Measurements from ENCODE around the gene INSIG1. TPM values are rescaled to one million over a fixed set of nuclear protein-coding genes. Genes with fewer than 3 reads are reported as not detected.

Gene INSIG1
- total and polyA plus RNA-seq, 2 of the 4 experiments (the other 2 are of a cell fraction), result 19.0 to 26.0 TPM

- Histone ChIP-seq H2BK120ac (ENCODE audit: low read depth, low read length) (no peak overlapping the region), H3K18ac (ENCODE audit: low read depth, low read length) (no peak overlapping the region), H3K9ac (ENCODE audit: low read depth, low read length) (no peak overlapping the region), H4K5ac (ENCODE audit: low read depth, low read length) (no peak overlapping the region), H3K56ac (ENCODE audit: extremely low read depth, insufficient read depth, low read length) (no peak overlapping the region), H3K36me3 (ENCODE audit: control insufficient read depth, insufficient read depth, low read length) (no peaks in the 10 kb centered on the region), H3K79me1 (ENCODE audit: low read depth in 1 of 2, low read length in 2 of 2) (0 out of 4 replicates have a peak, but pooled peaks cover 0 to 8% of the 10 kb centered on the region in 2 experiments), H3K27me3 (ENCODE audit: control insufficient read depth, insufficient read depth, low read length) (no peaks in the 10 kb centered on the region; the same call in 1 of the 2 replicates), H3K9me1 (ENCODE audit: insufficient read depth, low read length) (peaks cover 14% of the 10 kb centered on the region), H3K9me3 (ENCODE audit: control insufficient read depth, insufficient read depth, low read length) (no peaks in the 10 kb centered on the region), H2BK5ac (ENCODE audit: low read depth, low read length, poor library complexity, severe bottlenecking) (no peak overlapping the region), H4K20me1 (ENCODE audit: insufficient read depth, low read length) (no peaks in the 10 kb centered on the region), H4K8ac (ENCODE audit: low read depth in 2 of 2, low read length in 2 of 2) (no peak overlapping the region), H3K23ac (ENCODE audit: low read depth, low read length) (no peak overlapping the region), H3K4ac (ENCODE audit: low read depth, low read length) (no peak overlapping the region), H3K4me3 (ENCODE audit: insufficient read depth, low read depth, low read length) (no peak overlapping the region), H2AK5ac (ENCODE audit: low read depth, low read length) (no peak overlapping the region), H3K27ac (ENCODE audit: insufficient read depth, low read length) (no peak overlapping the region), H2AFZ (replicated peaks; ENCODE audit: low read length, poor library complexity) (no peak overlapping the region), H2BK20ac (ENCODE audit: low read depth, low read length) (no peak overlapping the region), H3K4me2 (ENCODE audit: low read depth, low read length) (no peak overlapping the region), H2AK9ac (replicated peaks; ENCODE audit: low read depth, low read length, poor library complexity) (no peak overlapping the region), H3K4me1 (ENCODE audit: control insufficient read depth, insufficient read depth, low read length) (peaks cover 2% of the 10 kb centered on the region; the same call in 1 of the 2 replicates), H4K91ac (ENCODE audit: insufficient read depth, low read depth, low read length) (no peak overlapping the region), H3K14ac (replicated peaks; ENCODE audit: low read depth, low read length) (no peak overlapping the region), H2BK15ac (ENCODE audit: low read depth, low read length) (no peak overlapping the region)
- no peak for TF ChIP-seq CHD1 (IDR thresholded peaks at IDR 0.05; ENCODE audit: low read depth, low read length)
- no peak for TF ChIP-seq RCOR1 (IDR thresholded peaks at IDR 0.05; ENCODE audit: insufficient replicate concordance, low read length)
- TF ChIP-seq RAD21 (IDR thresholded peaks at IDR 0.05; ENCODE audit: low read length), result no peak
- TF ChIP-seq RFX5 (IDR thresholded peaks at IDR 0.05; ENCODE audit: low read depth, low read length), result no peak
- TF ChIP-seq ELK1 (IDR thresholded peaks at IDR 0.05; ENCODE audit: borderline replicate concordance, low read depth, low read length), result no peak
- no peak for TF ChIP-seq CEBPB (IDR thresholded peaks at IDR 0.05; ENCODE audit: low read depth, low read length)
- TF ChIP-seq CTCF (conservative IDR thresholded peaks at IDR 0.05; ENCODE audit: low read depth, low read length), result no peak
- TF ChIP-seq USF2 (IDR thresholded peaks at IDR 0.05; ENCODE audit: low read depth, low read length), result no peak
- no peak for TF ChIP-seq POLR2A (IDR thresholded peaks at IDR 0.05; ENCODE audit: low read depth, low read length)
- no peak for TF ChIP-seq BHLHE40 (IDR thresholded peaks at IDR 0.05; ENCODE audit: low read depth, low read length)
- TF ChIP-seq MAFK (IDR thresholded peaks at IDR 0.05; ENCODE audit: low read depth, low read length), result no peak
- TF ChIP-seq NFE2L2 (IDR thresholded peaks at IDR 0.05; ENCODE audit: low read depth, low read length), result no peak
- TF ChIP-seq FOS (IDR thresholded peaks at IDR 0.05; ENCODE audit: low read depth, low read length), result no peak
- TF ChIP-seq MAZ (IDR thresholded peaks at IDR 0.05; ENCODE audit: borderline replicate concordance, low read depth, low read length), result no peak
- TF ChIP-seq SMC3 (IDR thresholded peaks at IDR 0.05; ENCODE audit: low read depth, low read length), result no peak
- no peak for TF ChIP-seq MXI1 (IDR thresholded peaks at IDR 0.05; ENCODE audit: borderline replicate concordance, low read depth, low read length)
- BruUV-seq (replicated peaks), result no TSS peak
- POLR2A ChIA-PET (ENCODE audit: unreplicated experiment), result no interaction called here
- in situ Hi-C loops (cut with MboI; ENCODE audit: low sequenced_read_pairs) (no loop called here), intact Hi-C loops (cut with micrococcal nuclease) (loop anchor here (10.0 kb wide), 1 partner anchor 163 kb away; the partner anchor contains the start of gene EN2), dilution Hi-C loops (cut with HindIII; ENCODE audit: low sequenced_read_pairs, unreplicated experiment) (no loop called here)
- ATAC-seq (ENCODE audit: low read depth) (no peak), DNase-seq (no peak)
- WGBS, 2 experiments (ENCODE audit: extremely low coverage in 2 of 2, insufficient read length in 1 of 2), result no CpG with 5 or more reads among the region's 5 CpGs
- CTCF ChIA-PET, result no interaction called here
Observed at GRCh38 chr7:155291729-155292128, 5.9 kb upstream of the INSIG1 start.

Measured in IMR-90 (cell line).